Measurements from ENCODE around the gene CRB2.

The CRB2 gene

GRCh38 chr9:123365881-123366528 is 10.0 kb downstream of the CRB2 start:
- no peak for DNase-seq

GRCh38 chr9:123368023-123368422 is 12.0 kb downstream of the CRB2 start:
- DNase-seq: no peak

GRCh38 chr9:123368536-123369153 is 12.6 kb downstream of the CRB2 start:
- no peak for DNase-seq

- no peak for DNase-seq
Measured at GRCh38 chr9:123369296-123369695, 13.3 kb downstream of the CRB2 start.

GRCh38 chr9:123370108-123370507 is 14.1 kb downstream of the CRB2 start:
- DNase-seq: no peak

- DNase-seq: no peak
Measured at GRCh38 chr9:123370526-123371227, 14.7 kb downstream of the CRB2 start.

- no peak for DNase-seq
Measured at GRCh38 chr9:123371228-123371584, 15.2 kb downstream of the CRB2 start.

GRCh38 chr9:123371805-123372590 is 16.0 kb downstream of the CRB2 start:
- DNase-seq: no peak

GRCh38 chr9:123372766-123373446 is 16.9 kb downstream of the CRB2 start:
- DNase-seq: no peak

GRCh38 chr9:123373447-123373923 is 17.5 kb downstream of the CRB2 start:
- DNase-seq: no peak

GRCh38 chr9:123373946-123374345 is 17.9 kb downstream of the CRB2 start:
- DNase-seq: no peak

- DNase-seq: no peak
Measured at GRCh38 chr9:123375469-123376132, 19.6 kb downstream of the CRB2 start.

GRCh38 chr9:123376218-123377071 is 20.4 kb downstream of the CRB2 start:
- no peak for DNase-seq

GRCh38 chr9:123377211-123377971 is 21.4 kb downstream of the CRB2 start:
- DNase-seq: no peak

- no peak for DNase-seq
Measured at GRCh38 chr9:123378025-123378424, 22.0 kb downstream of the CRB2 start.

GRCh38 chr9:123378956-123379660 is 23.1 kb downstream of the CRB2 start:
- no peak for DNase-seq

- DNase-seq: no peak
Measured at GRCh38 chr9:123380852-123381705, 25.1 kb downstream of the CRB2 start.

- DNase-seq: no peak
Measured at GRCh38 chr9:123382653-123383511, 26.9 kb downstream of the CRB2 start.
